HCT116 (cell line): ENCODE results near the gene MTRR. TPM values are rescaled to one million over a fixed set of nuclear protein-coding genes. Genes with fewer than 3 reads are reported as not detected.

Source experiments
- ATAC-seq: fragments of 200-7000 bp; cut with Tn5 transposase; 2 replicates; pipeline ENCODE4 v1.9.1; 2020; ENCODE audit warnings: mild to moderate bottlenecking, moderate library complexity
- BruUV-seq: library from RNA; stranded (reverse); fragments of 400-500 nt; replicated peaks from 2 replicates; lab custom pipeline; 2021; lab: Mats Ljungman, UMichigan
- CTCF ChIA-PET: fragments of 300-600 bp; sonication (Branson Sonifier 250); formaldehyde crosslinking; loops from one replicate; lab custom pipeline; 2021; ENCODE audit warnings: antibody characterized with exemption; lab: Charles Lee
- POLR2A ChIA-PET: fragments of 300-600, 350-600 bp; sonication (Branson Sonifier 250); formaldehyde crosslinking; loops from one replicate; lab custom pipeline; 2021; ENCODE audit warnings: antibody characterized with exemption; lab: Charles Lee
- RAD21 ChIA-PET, 2 experiments: fragments of 300-600 bp; sonication (Branson Sonifier 250); formaldehyde crosslinking; loops; one replicate each; lab custom pipeline; 2023; ENCODE audit warnings: low total read pairs in 2 of 2; ENCODE audit not compliant: uncharacterized antibody in 2 of 2, unreplicated experiment in 2 of 2, low non-redundant PET in 1 of 2; lab: Charles Lee
- DNase-seq: peaks from one replicate; pipeline ENCODE4 v3.0.0-alpha.2; 2010; ENCODE audit warnings: low read depth, low spot score
- H2AFZ ChIP-seq: fragments of 200-600 bp; shearing (Covaris generic), sonication (generic); 2 replicates; pipeline ENCODE4 v1.6.1; 2017; ENCODE audit warnings: low read depth, mixed run types, mixed read lengths, antibody characterized with exemption, low read length; ENCODE audit not compliant: poor library complexity, severe bottlenecking
- H3K27ac ChIP-seq: 2 replicates; pipeline ENCODE4 v1.5.1; 2012; ENCODE audit warnings: low read depth, low read length
- H3K27me3 ChIP-seq: fragments of 200-600 bp; sonication (generic); 2 replicates; pipeline ENCODE4 v1.6.1; 2016; ENCODE audit warnings: mixed run types, low read length, mixed read lengths; ENCODE audit not compliant: insufficient read depth
- H3K36me3 ChIP-seq, 2 experiments: fragments of 200-500 bp in 1 of 2; fragments of 200-600 bp in 1 of 2; sonication (Bioruptor generic) in 1 of 2; sonication (generic) in 1 of 2; 2 replicates each; pipeline versions ENCODE4 v1.5.1 to v1.6.1; 2014 to 2016; ENCODE audit warnings: low read length in 2 of 2, inconsistent platforms in 1 of 2, mixed read lengths in 1 of 2, mixed run types in 1 of 2; ENCODE audit not compliant: insufficient read depth in 2 of 2, control insufficient read depth in 1 of 2
- H3K4me1 ChIP-seq, 2 experiments: fragments of 200-600 bp in 1 of 2; sonication (generic) in 1 of 2; 2 replicates each; pipeline versions ENCODE4 v1.5.1 to v1.6.1; 2012 to 2017; ENCODE audit warnings: low read length in 2 of 2, inconsistent platforms in 1 of 2, mild to moderate bottlenecking in 1 of 2, mixed read lengths in 1 of 2, mixed run types in 1 of 2, moderate library complexity in 1 of 2; ENCODE audit not compliant: insufficient read depth in 2 of 2, control insufficient read depth in 1 of 2
- H3K4me2 ChIP-seq: fragments of 200-600 bp; sonication (generic); 2 replicates; pipeline ENCODE4 v1.6.1; 2017; ENCODE audit warnings: mixed run types, low read length, mixed read lengths
- H3K4me3 ChIP-seq, 2 experiments: fragments of 200-600 bp in 1 of 2; sonication (generic) in 1 of 2; replicated peaks in 1 of 2; 2 replicates each; pipeline ENCODE4 v1.5.1; 2011 to 2016; ENCODE audit warnings: low read length in 2 of 2, control low read depth in 1 of 2, low read depth in 1 of 2, mild to moderate bottlenecking in 1 of 2, mixed read lengths in 1 of 2, mixed run types in 1 of 2
- H3K79me2 ChIP-seq: fragments of 200-600 bp; sonication (generic); 2 replicates; pipeline ENCODE4 v1.6.1; 2017; ENCODE audit warnings: mild to moderate bottlenecking, mixed run types, low read length, moderate library complexity, mixed read lengths; ENCODE audit not compliant: insufficient read depth
- H3K9ac ChIP-seq: fragments of 200-600 bp; sonication (generic); 2 replicates; pipeline ENCODE4 v1.6.1; 2016; ENCODE audit warnings: low read length, mixed read lengths
- H3K9me2 ChIP-seq: fragments of 200-600 bp; sonication (generic), shearing (Covaris generic); 2 replicates; pipeline ENCODE4 v1.6.1; 2017; ENCODE audit warnings: mixed run types, mild to moderate bottlenecking, moderate library complexity; ENCODE audit not compliant: insufficient read depth
- H3K9me3 ChIP-seq, 2 experiments: fragments of 200-500 bp in 1 of 2; fragments of 200-600 bp in 1 of 2; sonication (Bioruptor generic) in 1 of 2; sonication (generic) in 1 of 2; 2 replicates each; pipeline ENCODE4 v1.6.1; 2014 to 2017; ENCODE audit warnings: low read length in 2 of 2, mixed read lengths in 2 of 2, inconsistent platforms in 1 of 2, low read depth in 1 of 2, mild to moderate bottlenecking in 1 of 2, mixed run types in 1 of 2, moderate library complexity in 1 of 2; ENCODE audit not compliant: control insufficient read depth in 1 of 2, insufficient read depth in 1 of 2
- H4K20me1 ChIP-seq: fragments of 200-600 bp; sonication (generic), shearing (Covaris generic); 2 replicates; pipeline ENCODE4 v1.6.1; 2017; ENCODE audit warnings: mixed run types, mild to moderate bottlenecking, moderate library complexity; ENCODE audit not compliant: insufficient read depth
- CEBPB ChIP-seq: IDR thresholded peaks from 2 replicates; pipeline ENCODE4 v1.6.1; 2012; ENCODE audit warnings: low read depth
- EGR1 ChIP-seq: IDR thresholded peaks from 2 replicates; pipeline ENCODE4 v1.6.1; 2012; ENCODE audit warnings: low read depth
- ELF1 ChIP-seq: IDR thresholded peaks from 2 replicates; pipeline ENCODE4 v1.6.1; 2012; ENCODE audit warnings: low read depth, borderline replicate concordance
- EZH2 ChIP-seq: fragments of 200-600 bp; sonication (generic); IDR thresholded peaks from 2 replicates; pipeline ENCODE4 v1.6.1; 2017; ENCODE audit warnings: antibody characterized with exemption, mixed run types
- JUND ChIP-seq: IDR thresholded peaks from 2 replicates; pipeline ENCODE4 v1.6.1; 2012
- POLR2AphosphoS5 ChIP-seq: IDR thresholded peaks from 2 replicates; pipeline ENCODE4 v1.6.1; 2011; ENCODE audit warnings: mild to moderate bottlenecking, low read depth, low read length, moderate library complexity
- RAD21 ChIP-seq: IDR thresholded peaks from 2 replicates; pipeline ENCODE4 v1.6.1; 2012; ENCODE audit warnings: low read depth, mild to moderate bottlenecking
- SIN3A ChIP-seq: IDR thresholded peaks from 2 replicates; pipeline ENCODE4 v1.6.1; 2012; ENCODE audit warnings: low read depth
- SP1 ChIP-seq: IDR thresholded peaks from 2 replicates; pipeline ENCODE4 v1.6.1; 2012; ENCODE audit warnings: low read depth
- TCF7L2 ChIP-seq: IDR thresholded peaks from 2 replicates; pipeline ENCODE4 v1.7.0; 2011; ENCODE audit warnings: borderline replicate concordance, inconsistent platforms; ENCODE audit not compliant: insufficient read depth, insufficient read length; ENCODE audit errors: extremely low read depth
- YY1 ChIP-seq: IDR thresholded peaks from 2 replicates; pipeline ENCODE4 v1.6.1; 2011; ENCODE audit warnings: low read length, low read depth, moderate library complexity, mild to moderate bottlenecking; ENCODE audit not compliant: insufficient replicate concordance; ENCODE audit errors: extremely low read depth
- ZFX ChIP-seq: fragments of 450-650 bp; IDR thresholded peaks from 2 replicates; pipeline ENCODE4 v1.6.1; 2017
- ZNF274 ChIP-seq: fragments of 200-500 bp; sonication (Bioruptor generic); IDR thresholded peaks from 2 replicates; pipeline ENCODE4 v1.6.1; 2014; ENCODE audit warnings: mild to moderate bottlenecking, low read depth, low read length, inconsistent platforms
- intact Hi-C: fragments of 100-400 bp; cut with micrococcal nuclease; formaldehyde crosslinking; loops from 2 replicates; pipeline ENCODE4 v1.10.0; 2022
- total RNA-seq: library from RNA; stranded (reverse); gene quantifications from one replicate; pipeline ENCODE4 v1.2.1, GENCODE V29; 2021; ENCODE audit not compliant: unreplicated experiment
- TF ChIP-seq, protein P1 (sequence below): IDR thresholded peaks from 2 replicates; pipeline ENCODE4 v1.6.1; 2012; ENCODE audit warnings: low read depth
- TF ChIP-seq, protein P2 (sequence below), 3 experiments: fragments of 200-600 bp in 1 of 3; sonication (generic) in 1 of 3; IDR thresholded peaks in 2 of 3; conservative IDR thresholded peaks in 1 of 3; 2 replicates each; pipeline ENCODE4 v1.5.1; 2012 to 2017; ENCODE audit warnings: low read depth in 2 of 3, low read length in 2 of 3, antibody characterized with exemption in 1 of 3, borderline replicate concordance in 1 of 3, control low read depth in 1 of 3, mild to moderate bottlenecking in 1 of 3, mixed read lengths in 1 of 3, mixed run types in 1 of 3, moderate library complexity in 1 of 3; ENCODE audit not compliant: insufficient read depth in 1 of 3
- TF ChIP-seq, protein P3 (sequence below): IDR thresholded peaks from 2 replicates; pipeline ENCODE4 v1.6.1; 2012

MTRR gene
- total RNA-seq, 1 experiment from 2014 or later = 32.5 TPM

DNA sequence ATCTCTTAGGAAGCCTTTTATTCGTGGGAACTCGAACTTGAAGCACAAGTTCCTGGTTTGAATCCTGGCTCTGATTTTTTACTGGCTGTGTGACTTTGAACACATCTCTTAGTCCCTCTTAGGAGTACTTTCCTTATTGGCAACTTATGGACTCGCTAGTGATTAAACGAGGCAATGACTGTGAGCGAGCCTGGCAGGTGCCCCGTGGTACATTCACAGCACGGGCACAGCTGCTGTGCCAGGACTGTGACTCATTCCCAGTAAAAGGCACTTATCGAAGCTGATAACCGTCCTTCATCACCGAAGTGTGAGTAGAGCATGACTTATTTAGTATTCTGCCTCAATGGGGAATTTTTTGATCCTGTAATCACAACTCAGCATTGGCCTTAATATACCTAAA, 40.7 kb upstream of the MTRR start (continued):
- TF ChIP-seq, protein P1, sequence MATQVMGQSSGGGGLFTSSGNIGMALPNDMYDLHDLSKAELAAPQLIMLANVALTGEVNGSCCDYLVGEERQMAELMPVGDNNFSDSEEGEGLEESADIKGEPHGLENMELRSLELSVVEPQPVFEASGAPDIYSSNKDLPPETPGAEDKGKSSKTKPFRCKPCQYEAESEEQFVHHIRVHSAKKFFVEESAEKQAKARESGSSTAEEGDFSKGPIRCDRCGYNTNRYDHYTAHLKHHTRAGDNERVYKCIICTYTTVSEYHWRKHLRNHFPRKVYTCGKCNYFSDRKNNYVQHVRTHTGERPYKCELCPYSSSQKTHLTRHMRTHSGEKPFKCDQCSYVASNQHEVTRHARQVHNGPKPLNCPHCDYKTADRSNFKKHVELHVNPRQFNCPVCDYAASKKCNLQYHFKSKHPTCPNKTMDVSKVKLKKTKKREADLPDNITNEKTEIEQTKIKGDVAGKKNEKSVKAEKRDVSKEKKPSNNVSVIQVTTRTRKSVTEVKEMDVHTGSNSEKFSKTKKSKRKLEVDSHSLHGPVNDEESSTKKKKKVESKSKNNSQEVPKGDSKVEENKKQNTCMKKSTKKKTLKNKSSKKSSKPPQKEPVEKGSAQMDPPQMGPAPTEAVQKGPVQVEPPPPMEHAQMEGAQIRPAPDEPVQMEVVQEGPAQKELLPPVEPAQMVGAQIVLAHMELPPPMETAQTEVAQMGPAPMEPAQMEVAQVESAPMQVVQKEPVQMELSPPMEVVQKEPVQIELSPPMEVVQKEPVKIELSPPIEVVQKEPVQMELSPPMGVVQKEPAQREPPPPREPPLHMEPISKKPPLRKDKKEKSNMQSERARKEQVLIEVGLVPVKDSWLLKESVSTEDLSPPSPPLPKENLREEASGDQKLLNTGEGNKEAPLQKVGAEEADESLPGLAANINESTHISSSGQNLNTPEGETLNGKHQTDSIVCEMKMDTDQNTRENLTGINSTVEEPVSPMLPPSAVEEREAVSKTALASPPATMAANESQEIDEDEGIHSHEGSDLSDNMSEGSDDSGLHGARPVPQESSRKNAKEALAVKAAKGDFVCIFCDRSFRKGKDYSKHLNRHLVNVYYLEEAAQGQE = no peak
- TF ChIP-seq RAD21 = no peak
- TF ChIP-seq ZFX = no peak
- no peak for TF ChIP-seq EZH2
- TF ChIP-seq, protein P2, sequence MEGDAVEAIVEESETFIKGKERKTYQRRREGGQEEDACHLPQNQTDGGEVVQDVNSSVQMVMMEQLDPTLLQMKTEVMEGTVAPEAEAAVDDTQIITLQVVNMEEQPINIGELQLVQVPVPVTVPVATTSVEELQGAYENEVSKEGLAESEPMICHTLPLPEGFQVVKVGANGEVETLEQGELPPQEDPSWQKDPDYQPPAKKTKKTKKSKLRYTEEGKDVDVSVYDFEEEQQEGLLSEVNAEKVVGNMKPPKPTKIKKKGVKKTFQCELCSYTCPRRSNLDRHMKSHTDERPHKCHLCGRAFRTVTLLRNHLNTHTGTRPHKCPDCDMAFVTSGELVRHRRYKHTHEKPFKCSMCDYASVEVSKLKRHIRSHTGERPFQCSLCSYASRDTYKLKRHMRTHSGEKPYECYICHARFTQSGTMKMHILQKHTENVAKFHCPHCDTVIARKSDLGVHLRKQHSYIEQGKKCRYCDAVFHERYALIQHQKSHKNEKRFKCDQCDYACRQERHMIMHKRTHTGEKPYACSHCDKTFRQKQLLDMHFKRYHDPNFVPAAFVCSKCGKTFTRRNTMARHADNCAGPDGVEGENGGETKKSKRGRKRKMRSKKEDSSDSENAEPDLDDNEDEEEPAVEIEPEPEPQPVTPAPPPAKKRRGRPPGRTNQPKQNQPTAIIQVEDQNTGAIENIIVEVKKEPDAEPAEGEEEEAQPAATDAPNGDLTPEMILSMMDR (IDR thresholded peaks at IDR 0.05 in 2 of 3, conservative IDR thresholded peaks at IDR 0.05 in 1 of 3; ENCODE audit: borderline replicate concordance in 1 of 3, insufficient read depth in 1 of 3, low read depth in 2 of 3, low read length in 2 of 3) = no peak
- no peak for TF ChIP-seq POLR2AphosphoS5
- TF ChIP-seq, protein P3, sequence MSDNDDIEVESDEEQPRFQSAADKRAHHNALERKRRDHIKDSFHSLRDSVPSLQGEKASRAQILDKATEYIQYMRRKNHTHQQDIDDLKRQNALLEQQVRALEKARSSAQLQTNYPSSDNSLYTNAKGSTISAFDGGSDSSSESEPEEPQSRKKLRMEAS = no peak
- no peak for TF ChIP-seq SP1

DNA sequence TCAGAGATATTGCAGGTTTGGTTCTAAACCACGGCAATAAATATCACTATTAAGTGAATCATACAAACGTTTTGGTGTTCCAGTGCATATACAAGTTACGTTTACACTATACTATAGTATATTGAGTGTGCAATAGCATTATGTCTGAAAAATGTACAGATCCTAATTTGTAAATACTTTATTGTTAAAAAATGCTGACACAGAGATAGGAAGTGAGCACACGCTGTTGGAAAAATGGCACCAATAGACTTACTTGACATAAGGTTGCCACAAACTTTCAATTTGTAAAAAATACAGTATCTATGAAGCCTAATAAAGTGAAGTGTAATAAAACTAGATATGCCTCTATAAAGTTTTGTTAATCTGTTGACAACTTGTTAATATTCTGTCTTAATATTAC, 34.0 kb upstream of the MTRR start:
- Histone ChIP-seq H3K79me2 (no peaks in the 10 kb centered on the region), H3K27me3 (peaks cover 13% of the 10 kb centered on the region; the same call in 1 of the 2 replicates), H3K9ac (no peak overlapping the region), H3K4me3 (no peak overlapping the region), H3K4me2 (no peak overlapping the region), H3K36me3 (no peaks in the 10 kb centered on the region), H4K20me1 (no peaks in the 10 kb centered on the region), H3K4me1 (no peaks in the 10 kb centered on the region), H2AFZ (no peak overlapping the region), H3K27ac (no peak overlapping the region), H3K9me2 (no peaks in the 10 kb centered on the region), H3K9me3 (no peaks in the 10 kb centered on the region)
- RAD21 ChIA-PET = no interaction called here
- intact Hi-C loops = no loop called here
- CTCF ChIA-PET = no interaction called here
- DNase-seq (no peak), ATAC-seq (no peak)
- POLR2A ChIA-PET = no interaction called here
- no TSS peak for BruUV-seq
- TF ChIP-seq ZNF274 = no peak
- no peak for TF ChIP-seq YY1
- TF ChIP-seq SIN3A = no peak
- TF ChIP-seq POLR2AphosphoS5 = no peak
- no peak for TF ChIP-seq EGR1
- no peak for TF ChIP-seq JUND
- TF ChIP-seq TCF7L2 = no peak
- TF ChIP-seq, protein P3 = no peak
- TF ChIP-seq ELF1 = no peak
- TF ChIP-seq, protein P2 (IDR thresholded peaks at IDR 0.05 in 2 of 3, conservative IDR thresholded peaks at IDR 0.05 in 1 of 3; ENCODE audit: borderline replicate concordance in 1 of 3, insufficient read depth in 1 of 3, low read depth in 2 of 3, low read length in 2 of 3) = no peak
- TF ChIP-seq SP1 = no peak
- no peak for TF ChIP-seq CEBPB
